GM18951 (cell line): ENCODE measurements around the gene TPRG1L.

Experiments
- POLR2A ChIP-seq: IDR thresholded peaks from 4 replicates; pipeline ENCODE4 v1.6.1; 2011; ENCODE audit warnings: mild to moderate bottlenecking; ENCODE audit not compliant: insufficient read length, insufficient read depth; ENCODE audit errors: extremely low read depth
- in situ Hi-C: fragments of 300-500 bp; cut with MboI; formaldehyde crosslinking; loops from one replicate; pipeline ENCODE4 v1.12.0; 2022; ENCODE audit warnings: low sequenced_read_pairs, mixed read lengths, inconsistent platforms; ENCODE audit not compliant: unreplicated experiment

Gene TPRG1L

DNA sequence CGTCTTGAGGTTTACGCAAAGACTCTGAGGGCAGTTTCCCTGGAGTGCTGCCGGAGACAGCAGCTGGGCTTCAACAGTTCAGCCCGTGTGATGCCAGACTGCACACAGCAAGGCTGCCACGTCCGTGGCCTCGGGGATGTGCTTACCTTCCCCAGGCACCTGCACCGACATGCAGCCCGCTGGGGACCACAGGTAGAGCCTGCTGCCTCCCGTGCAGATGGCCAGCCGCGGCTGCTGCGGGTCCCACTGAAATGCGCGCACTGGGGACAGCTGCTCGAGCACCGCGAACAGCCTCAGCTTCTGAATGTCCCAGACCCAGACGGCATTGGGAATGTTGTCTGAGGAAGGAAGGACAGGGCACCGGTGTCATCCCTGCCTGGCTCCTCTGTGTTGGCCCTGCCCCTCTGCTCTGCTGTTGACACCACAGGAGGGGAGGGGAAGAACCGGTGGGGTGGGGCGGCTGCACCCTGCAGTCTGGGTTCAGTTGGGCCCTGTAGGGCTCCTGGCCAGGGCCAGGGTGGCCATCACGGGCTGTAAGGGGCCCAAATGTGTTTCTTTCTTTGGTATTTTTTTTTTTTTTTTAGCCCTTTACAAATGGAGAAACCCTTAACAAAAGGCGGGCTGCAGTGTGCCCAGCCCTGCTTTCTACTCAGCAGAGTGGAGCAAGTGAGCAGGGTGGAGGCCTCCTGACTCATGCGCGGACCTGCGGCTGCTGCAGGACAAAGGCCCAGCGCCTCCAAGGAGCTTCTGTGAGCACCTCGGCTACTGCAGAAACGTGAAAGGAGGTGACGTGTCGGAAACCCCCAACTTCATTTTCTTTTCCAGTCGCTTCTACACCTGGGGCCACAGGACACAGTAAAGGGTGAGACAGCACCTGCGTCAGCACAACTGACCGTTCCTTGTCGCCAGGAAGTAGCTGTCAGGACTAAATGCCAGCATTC lies 6.8 kb downstream of the TPRG1L start:
- in situ Hi-C loops, result no loop called here
- TF ChIP-seq POLR2A, result no peak

DNA sequence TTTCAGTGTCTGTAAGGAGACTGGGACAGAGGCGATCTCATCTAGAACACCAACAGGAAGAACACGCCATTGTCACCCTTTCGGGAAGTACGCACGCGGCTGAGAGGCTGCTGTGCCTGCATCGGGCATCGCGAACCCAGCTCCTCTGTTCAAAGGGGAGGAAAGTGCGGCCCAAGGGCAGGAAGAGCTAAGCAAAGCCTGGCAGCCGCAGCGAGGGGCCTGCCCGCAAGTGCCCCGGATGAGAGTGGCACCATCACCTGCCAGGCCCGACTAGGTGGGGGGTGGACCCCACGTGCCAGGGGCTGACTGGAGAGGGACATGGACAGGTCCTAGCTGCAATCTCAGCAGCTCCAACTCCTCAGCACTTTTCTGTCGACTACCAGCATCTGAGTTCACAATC lies 7.5 kb downstream of the TPRG1L start:
- in situ Hi-C loops, result no loop called here
- TF ChIP-seq POLR2A, result no peak

DNA sequence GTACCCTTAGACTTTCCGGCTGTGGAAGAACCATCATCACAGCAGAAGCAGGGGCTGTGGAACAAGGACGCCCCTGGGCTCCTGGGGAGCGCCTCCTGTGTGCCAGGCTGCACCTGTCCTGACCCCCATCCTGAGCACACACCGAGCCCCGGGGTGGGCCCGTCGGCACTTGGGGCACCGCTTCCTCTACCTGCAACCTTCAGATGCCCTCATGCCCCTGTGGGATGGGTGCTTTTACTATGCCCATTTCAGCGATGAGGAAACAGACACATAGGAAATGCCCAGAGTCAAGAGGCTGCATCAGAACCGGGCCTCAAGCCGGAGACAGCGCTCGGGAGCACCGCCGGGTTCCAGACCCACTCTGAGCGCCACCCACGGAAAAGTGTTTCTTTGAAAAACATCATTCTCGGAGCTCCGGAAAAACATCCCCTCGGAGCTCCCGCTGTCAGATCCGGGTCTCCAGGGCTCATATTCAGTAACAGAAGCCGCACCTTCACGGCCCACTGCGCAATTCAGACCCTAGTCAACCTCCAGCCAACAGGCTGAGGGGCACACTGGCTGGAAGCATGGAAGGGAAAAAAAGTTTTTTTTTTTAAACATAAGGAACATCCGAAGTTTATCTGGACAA lies 8.0 kb downstream of the TPRG1L start:
- no peak for TF ChIP-seq POLR2A
- in situ Hi-C loops, result no loop called here

DNA sequence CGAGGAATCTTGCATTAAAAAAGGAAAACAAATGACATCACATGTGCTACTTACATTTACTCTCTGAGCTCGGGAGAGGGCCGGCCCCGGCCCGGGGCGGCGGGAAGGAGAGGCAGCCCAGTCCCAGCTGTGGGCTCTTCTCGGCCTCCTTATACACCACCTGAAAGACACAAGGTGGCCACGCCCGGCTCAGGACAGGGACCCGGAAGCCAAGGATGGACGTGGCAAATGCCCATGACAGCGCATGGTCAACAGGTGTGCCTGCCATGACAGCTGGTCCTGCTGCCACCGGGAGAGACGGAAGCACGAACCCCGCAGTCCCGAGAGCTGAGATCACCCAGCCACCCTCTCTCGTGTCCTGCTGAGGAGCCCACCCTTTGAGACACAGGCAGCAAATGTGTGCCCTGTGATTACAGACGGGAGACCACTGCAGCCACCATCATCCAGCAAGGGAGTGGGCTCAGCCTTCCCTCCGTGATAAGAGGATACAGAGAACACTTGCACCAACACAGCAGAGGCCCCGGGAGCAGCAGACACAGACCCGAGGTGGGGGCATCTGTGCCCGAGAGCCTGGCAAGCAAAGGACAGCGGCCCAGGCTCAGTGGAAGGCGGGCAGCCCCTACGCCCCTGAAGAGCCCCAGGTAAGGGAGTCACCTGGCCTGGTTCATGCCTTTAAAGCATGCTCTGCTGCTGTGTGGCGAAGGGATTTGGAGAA lies 8.7 kb downstream of the TPRG1L start:
- in situ Hi-C loops, result no loop called here
- TF ChIP-seq POLR2A, result no peak

DNA sequence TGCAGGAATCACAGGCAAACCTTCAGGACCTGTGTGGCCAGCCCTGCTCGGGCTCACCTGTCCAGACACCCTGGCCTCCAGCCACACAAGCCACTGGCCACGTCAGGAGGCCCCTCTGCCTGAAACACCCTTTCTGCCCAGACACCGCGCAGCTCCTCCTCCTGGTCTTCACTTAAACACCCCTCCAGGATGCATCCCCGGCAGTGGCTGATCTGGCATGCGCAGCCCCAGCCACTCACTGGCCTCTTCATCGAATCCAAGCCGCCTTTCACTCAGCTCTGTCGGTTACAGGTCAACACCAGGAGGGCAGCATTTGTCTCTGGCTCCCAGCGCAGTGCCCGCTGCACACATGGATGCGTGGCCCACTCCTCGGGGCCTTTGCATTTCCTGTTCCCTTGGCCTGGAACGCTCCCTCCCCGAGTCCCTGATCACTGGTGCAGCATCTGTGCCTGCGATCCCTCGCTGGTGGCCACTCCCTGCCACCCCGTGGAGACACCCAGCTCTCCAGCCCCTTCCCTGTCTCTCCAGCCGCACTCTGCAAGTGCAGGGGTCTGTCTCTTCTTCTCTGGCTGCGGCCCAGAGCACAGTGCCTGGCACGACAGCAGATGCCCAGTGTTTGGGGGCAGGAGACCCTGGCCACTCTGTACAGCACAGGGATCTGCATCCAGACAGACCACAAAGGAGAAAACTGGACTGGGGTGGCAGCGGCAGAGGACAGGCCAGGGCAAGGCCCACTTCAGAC lies 9.4 kb downstream of the TPRG1L start:
- no peak for TF ChIP-seq POLR2A
- in situ Hi-C loops, result no loop called here

DNA sequence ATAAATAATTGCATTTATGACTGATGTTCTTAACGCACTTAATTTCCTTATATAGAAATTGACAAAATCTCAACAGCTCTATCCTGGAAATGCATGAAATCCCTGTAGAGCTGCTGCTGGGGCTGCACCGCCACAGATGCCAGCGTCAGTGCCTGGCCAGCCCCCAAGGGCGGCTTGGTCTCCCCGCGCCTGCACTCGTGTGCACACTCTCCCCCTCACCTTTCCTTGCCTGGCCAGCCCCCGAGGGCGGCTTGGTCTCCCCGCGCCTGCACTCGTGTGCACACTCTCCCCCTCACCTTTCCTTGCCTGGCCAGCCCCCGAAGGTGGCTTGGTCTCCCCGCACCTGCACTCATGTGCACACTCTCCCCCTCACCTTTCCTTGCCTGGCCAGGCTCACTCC lies 11.3 kb downstream of the TPRG1L start:
- no peak for TF ChIP-seq POLR2A
- in situ Hi-C loops, result no loop called here

DNA sequence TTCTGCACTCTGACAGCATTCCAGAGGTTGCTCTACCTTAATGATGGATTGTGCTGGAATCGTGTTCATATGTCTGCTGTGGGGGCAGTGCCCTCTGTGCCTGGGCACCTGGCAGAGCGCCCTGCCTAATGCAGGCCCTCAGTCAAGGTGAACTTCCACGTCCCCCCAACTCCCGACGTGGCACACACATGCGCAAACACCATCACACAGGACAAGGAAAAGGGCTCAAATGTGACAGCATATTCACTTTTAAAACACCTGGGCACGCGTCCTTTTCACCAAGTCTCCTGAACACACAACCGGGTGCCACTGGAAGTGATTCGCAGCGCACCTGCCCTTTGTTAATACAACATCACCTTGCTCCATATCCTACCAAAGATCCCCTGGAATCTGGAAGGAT lies 11.7 kb downstream of the TPRG1L start:
- in situ Hi-C loops, result no loop called here
- TF ChIP-seq POLR2A, result no peak

DNA sequence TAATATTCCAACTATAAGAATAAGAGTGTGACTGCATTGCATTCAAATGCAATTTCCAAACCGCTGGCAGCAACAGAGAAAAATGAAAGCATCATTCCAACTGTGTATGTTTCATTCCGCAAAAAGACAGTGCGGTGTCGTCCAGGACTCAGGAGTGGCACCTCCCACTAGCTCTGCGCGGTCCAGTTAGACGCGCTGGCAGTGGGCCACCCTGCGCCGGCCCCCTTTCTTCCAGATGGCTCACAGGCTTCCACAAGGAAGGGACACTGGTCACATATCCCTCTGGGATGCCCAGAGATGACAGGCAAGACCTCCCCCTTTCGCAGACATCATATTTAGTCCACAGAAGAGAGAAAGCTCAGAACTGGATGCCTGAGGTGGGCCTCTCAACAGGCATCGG lies 13.2 kb downstream of the TPRG1L start:
- TF ChIP-seq POLR2A, result no peak
- in situ Hi-C loops, result no loop called here

DNA sequence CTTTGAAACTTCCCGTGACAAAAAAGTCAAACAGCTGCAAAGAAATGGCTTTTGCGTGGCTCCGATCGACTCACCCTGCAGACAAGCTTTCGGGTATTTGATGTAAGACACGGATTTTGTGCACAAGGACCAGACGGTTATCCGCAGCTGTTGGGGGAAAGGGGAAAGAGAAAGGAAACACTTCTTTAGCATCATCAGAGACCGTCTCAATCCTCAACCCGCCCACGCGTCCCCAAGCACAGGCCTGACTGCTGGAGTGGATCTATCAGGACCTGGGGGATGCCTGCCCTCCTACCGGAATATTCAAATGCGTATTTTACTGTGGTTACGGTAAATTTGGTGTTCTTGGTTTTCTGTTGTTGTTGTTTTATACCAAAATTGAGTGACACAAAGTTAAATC lies 13.9 kb downstream of the TPRG1L start:
- no peak for TF ChIP-seq POLR2A
- in situ Hi-C loops, result no loop called here

DNA sequence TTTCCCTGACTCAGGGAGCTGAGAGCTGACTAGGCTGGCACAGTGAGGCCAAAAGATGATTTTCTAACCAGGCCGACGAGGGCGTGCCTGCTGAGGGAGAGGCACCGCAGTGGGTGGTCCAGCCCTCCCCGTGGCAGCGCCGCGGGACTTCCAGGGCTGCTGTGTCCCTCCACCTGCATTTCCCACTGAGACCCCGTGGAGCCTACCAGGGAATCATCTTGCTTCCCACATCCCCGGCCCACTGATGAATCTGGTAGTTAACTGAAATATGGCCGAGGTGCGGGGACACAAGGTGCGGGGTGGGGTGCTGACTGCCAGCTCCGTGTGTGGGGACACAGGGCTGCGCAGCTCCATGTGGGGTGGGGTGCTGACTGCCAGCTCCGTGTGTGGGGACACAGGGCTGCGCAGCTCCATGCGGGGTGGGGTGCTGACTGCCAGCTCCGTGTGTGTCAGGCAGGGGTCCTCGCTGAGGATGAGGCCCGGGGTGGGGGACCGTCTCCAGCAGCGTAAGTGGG lies 14.6 kb downstream of the TPRG1L start:
- in situ Hi-C loops, result no loop called here

DNA sequence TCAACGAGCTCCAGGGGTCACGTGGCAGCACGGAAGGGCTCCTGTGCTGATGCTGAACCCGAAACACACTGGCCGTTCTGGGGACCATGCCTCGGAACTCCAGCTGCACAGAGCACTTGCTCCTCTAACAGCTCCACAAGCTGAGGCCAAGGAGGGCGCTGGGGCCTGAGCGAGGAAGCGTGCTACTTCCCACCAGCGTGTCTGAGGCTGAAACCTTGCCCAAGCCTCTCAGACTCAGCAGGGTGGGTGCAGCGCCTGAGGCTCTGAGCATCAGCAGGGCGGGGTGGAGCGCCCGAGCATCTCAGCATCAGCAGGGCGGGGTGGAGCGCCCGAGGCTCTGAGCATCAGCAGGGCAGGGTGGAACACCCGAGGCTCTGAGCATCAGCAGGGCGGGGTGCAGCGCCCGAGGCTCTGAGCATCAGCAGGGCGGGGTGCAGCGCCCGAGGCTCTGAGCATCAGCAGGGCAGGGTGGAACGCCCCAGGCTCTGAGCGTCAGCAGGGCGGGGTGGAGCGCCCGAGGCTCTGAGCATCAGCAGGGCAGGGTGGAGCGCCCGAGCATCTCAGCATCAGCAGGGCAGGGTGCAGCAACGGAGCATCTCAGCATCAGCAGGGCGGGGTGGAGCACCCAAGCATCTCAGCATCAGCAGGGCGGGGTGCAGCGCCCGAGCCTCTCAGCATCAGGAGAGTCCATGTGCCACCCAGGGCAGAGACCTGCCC lies 15.5 kb downstream of the TPRG1L start:
- TF ChIP-seq POLR2A, result no peak
- in situ Hi-C loops, result no loop called here

More for the DNA sequence above, 14.6 kb downstream of the TPRG1L start:
- no peak for TF ChIP-seq POLR2A
